ENCODE data around the gene MTMR3.
"Not testable (repeated sequence)": the region's sequence is repeated elsewhere in the genome, so short reads cannot be mapped to it uniquely, and the experiment has no call there.

MTMR3 gene

GRCh38 chr22:30061094-30061493 is 178.1 kb downstream of the MTMR3 start:
- not testable (repeated sequence) for DNase-seq

- DNase-seq = no peak
These were observed 179.3 kb downstream of the MTMR3 start for GRCh38 chr22:30062259-30062658.

DNA sequence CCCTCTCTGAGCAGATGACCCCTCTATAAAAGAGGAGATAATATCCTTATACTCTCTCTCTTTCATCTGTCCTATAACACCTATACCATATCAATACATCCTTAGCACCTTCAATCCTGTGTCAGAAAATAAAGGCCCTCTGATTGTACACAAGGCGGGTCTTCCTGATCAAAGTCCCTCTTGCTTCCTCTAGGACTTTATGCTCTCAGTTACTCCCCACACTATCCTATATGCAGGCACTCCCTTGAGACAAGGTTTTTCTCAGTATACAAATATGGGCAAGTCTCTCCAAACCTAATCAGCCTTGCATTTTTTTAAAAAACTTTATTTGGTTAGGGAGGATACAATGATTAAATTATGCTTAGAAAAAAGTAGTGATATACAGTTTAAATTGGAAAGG is 180.0 kb downstream of the MTMR3 start:
- DNase-seq = no peak

DNA sequence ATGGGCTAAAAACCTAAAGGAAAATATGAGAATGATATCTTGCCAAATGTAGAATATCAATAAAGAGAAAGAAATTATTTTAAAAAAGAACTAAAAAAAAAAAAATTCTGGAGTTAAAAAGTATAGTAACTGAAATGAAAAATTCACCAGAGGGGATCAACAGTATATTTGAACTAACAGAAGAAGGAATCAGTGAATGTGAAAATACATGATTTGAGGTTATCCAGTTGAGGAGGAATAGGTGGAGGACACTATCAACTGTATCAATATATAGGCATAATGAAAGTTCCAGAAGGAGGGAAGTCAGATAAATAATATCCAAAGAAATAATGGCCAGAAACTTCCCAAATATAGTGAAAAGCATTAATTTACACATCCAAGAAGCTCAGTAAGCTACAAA is 181.2 kb downstream of the MTMR3 start:
- no peak for DNase-seq

GRCh38 chr22:30073743-30074142 is 190.8 kb downstream of the MTMR3 start:
- no peak for DNase-seq

- DNase-seq = no peak
These were observed 191.2 kb downstream of the MTMR3 start for GRCh38 chr22:30074147-30074546.

GRCh38 chr22:30074994-30075393 is 192.0 kb downstream of the MTMR3 start:
- DNase-seq = no peak

DNA sequence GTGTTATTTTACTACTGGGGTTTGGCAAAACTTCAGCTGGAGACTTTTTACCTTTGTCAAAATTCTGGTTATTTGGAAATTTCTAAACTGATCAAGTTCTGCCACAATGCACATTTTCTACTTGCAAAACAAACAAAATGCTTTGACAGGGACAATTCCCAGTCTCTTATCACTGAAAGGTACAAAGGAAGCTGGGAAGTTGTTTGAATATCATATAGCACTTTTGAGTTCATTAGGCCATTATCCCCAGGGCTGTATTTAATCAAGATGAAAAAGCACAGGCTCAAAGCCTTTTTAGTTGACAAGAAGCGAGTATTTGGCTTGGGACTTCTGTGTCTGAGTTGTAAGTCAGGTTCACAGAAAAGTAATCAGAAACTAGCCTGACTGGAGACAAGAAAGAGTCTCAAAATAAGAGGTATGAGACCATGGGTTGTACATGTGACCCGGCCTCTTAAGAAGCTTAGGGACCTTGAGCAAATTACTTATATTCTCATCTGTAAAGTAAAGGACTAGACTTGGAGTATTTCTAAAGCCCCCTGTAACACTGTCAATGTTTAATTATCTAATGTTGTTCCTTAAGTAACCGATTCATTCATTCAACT is 194.4 kb downstream of the MTMR3 start:
- no peak for DNase-seq

GRCh38 chr22:30078320-30079311 is 195.6 kb downstream of the MTMR3 start:
- peak; percentile 6 for DNase-seq

DNA sequence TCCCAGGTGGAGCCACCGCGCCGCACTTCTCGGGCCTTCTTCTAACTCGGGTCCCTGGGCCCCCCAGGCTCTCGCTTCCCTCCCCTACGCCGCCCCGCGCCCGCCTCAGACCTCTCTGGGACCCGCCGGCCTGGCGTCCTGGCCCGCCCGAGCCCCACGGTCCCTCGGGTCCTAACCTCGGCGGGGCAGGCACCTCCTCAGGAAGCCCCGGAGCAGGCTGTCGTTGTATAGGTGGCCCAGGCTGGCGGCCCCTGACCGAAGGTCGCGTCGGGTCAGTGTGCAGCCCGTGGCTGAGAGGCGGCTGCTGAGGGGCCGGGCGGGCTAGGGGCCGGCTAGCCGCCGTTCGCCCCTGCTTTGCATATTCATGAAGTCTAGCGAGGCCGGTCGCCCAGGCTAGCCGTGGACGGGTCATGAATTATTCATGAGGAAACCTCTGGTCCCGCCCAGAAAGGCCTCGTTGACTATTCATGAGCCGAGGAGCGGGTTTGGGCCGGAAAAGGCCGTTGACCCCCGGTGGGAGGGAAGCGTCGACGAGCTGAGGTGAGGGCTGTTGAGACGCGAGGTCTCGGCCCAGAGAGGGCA is 197.1 kb downstream of the MTMR3 start, which contains the start of gene HORMAD2:
Gene HORMAD2 (plus strand): TSS at position 513 of the 582 bp plus-strand sequence. CDS start 13,489 bp downstream, outside the sequence.
- DNase-seq = no peak

Measured in NCI-H69 (cell line).